HG02870 (cell line): ENCODE data around the gene KLHL17.
"Not testable (repeated sequence)": the region's sequence is repeated elsewhere in the genome, so short reads cannot be mapped to it uniquely, and the experiment has no call there.

Source experiments
- ATAC-seq: cut with Tn5 transposase; IDR thresholded peaks from one replicate; pipeline ENCODE4 v1.9.1; 2021; ENCODE audit warnings: mild to moderate bottlenecking, moderate library complexity; ENCODE audit not compliant: unreplicated experiment

The KLHL17 gene

GRCh38 chr1:935751-936231, 24.6 kb upstream of the KLHL17 start:
- no peak for ATAC-seq

GRCh38 chr1:936348-937264, 23.8 kb upstream of the KLHL17 start:
- no peak for ATAC-seq

GRCh38 chr1:937521-937920, 22.9 kb upstream of the KLHL17 start:
- no peak for ATAC-seq

- no peak for ATAC-seq
These were observed 22.2 kb upstream of the KLHL17 start for GRCh38 chr1:938088-938683.

- no peak for ATAC-seq
These were observed 21.5 kb upstream of the KLHL17 start for GRCh38 chr1:938711-939489.

GRCh38 chr1:939511-940106, 20.8 kb upstream of the KLHL17 start:
- no peak for ATAC-seq

- ATAC-seq, result no peak
These were observed 20.0 kb upstream of the KLHL17 start for GRCh38 chr1:940107-941014.

GRCh38 chr1:941015-941587, 19.3 kb upstream of the KLHL17 start:
- no peak for ATAC-seq

- ATAC-seq, result no peak
These were observed 18.6 kb upstream of the KLHL17 start for GRCh38 chr1:941588-942383.

- no peak for ATAC-seq
These were observed 18.0 kb upstream of the KLHL17 start for GRCh38 chr1:942411-942821.

- ATAC-seq, result no peak
These were observed 17.4 kb upstream of the KLHL17 start for GRCh38 chr1:942864-943533.

- ATAC-seq, result no peak
These were observed 16.6 kb upstream of the KLHL17 start for GRCh38 chr1:943545-944340.

GRCh38 chr1:944341-945325, 15.8 kb upstream of the KLHL17 start:
- ATAC-seq, result no peak

- ATAC-seq, result no peak
These were observed 14.5 kb upstream of the KLHL17 start for GRCh38 chr1:945688-946556.

GRCh38 chr1:946811-947210, 13.6 kb upstream of the KLHL17 start:
- not testable (repeated sequence) for ATAC-seq
